ENCODE data around the gene PDIA5. TPM values are rescaled to one million over a fixed set of nuclear protein-coding genes. Genes with fewer than 3 reads are reported as not detected.
"Not testable (repeated sequence)": the region's sequence is repeated elsewhere in the genome, so short reads cannot be mapped to it uniquely, and the experiment has no call there.

PDIA5 gene
- total RNA-seq, 2 donors from 2014 or later, result 8.4 to 19.2 TPM

- Mint-ChIP-seq H3K36me3 (ENCODE audit: low read depth) (peaks cover 28% of the 10 kb centered on the region), H3K4me1 (no peaks in the 10 kb centered on the region), H3K9me3 (no peaks in the 10 kb centered on the region), H3K4me3 (no peak overlapping the region), H3K27ac (peak overlapping the region; percentile 36), H3K27me3 (no peaks in the 10 kb centered on the region)
- ATAC-seq (replicated peaks), result no peak
Measured at GRCh38 chr3:123140550-123140949, 73.7 kb downstream of the PDIA5 start.

DNA sequence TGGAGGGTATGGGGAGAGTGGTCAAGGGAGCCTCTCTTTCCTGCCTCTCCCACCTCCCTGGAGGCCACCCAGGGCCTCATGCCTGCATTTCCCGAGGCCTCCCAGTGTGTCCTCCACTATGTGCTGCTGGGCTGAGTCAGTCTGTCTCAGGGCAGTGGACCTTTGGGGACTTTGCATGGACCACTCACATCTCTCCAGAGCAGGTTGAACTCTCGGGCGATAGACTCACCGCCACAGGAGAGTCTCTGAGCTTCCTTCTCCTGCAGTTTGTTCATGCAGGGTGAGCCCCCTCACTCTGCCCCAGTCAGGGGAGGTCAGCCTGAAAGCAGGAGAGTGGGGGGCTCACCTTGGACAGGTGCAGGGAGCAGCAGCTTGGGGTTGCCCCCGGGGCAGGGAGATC, 74.5 kb downstream of the PDIA5 start:
- ATAC-seq (replicated peaks), result no peak
- Mint-ChIP-seq H3K27me3 (no peaks in the 10 kb centered on the region), H3K27ac (no peak overlapping the region), H3K4me1 (no peaks in the 10 kb centered on the region), H3K4me3 (no peak overlapping the region), H3K36me3 (ENCODE audit: low read depth) (peaks cover 32% of the 10 kb centered on the region), H3K9me3 (no peaks in the 10 kb centered on the region)

GRCh38 chr3:123143669-123144411, 77.0 kb downstream of the PDIA5 start:
- Mint-ChIP-seq H3K27ac (peak overlapping the region; percentile 28), H3K9me3 (no peaks in the 10 kb centered on the region), H3K27me3 (no peaks in the 10 kb centered on the region), H3K4me3 (no peak overlapping the region), H3K36me3 (ENCODE audit: low read depth) (peaks cover 42% of the 10 kb centered on the region), H3K4me1 (no peaks in the 10 kb centered on the region)
- no peak for ATAC-seq (replicated peaks)

DNA sequence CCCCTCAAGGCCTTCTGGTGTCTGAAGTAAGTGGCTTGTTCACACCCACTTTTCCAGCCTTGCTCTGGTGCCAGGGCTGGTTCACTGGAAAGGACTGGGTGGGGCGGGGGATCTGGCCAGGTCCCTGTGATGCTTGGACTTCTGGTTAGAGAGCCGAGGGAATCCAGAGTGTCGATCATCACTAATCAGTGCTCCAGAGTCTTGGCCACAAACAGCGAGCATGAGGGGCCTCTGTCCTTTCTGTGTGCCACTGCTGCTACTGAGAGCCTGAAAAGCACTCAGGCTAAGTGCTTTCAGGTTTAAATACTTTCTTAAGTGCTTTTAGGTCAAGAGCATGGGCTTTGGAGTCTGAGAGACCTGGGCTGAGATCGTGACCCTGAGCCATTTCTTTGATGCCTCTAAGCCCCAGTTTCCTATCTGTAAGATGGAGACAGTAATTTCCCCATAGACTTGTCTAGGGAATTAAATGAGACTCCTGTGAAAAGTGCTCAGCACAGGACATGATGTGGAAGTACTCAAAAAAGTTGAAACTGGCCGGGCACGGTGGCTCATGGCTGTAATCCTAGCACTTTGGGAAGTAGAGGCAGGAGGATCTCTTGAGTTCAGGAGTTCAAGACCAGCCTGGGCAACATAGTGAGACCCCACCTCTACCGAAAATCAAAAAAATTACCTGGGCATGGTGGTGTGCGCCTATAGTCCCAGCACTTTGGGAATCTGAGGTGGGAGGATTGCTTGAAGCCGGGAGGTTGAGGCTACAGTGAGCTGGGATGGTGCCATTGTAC, 81.1 kb downstream of the PDIA5 start:
- Mint-ChIP-seq H3K27ac (no peak overlapping the region), H3K4me3 (no peak overlapping the region), H3K36me3 (ENCODE audit: low read depth) (peaks cover 67% of the 10 kb centered on the region), H3K9me3 (peaks cover 3% of the 10 kb centered on the region), H3K4me1 (no peaks in the 10 kb centered on the region), H3K27me3 (no peaks in the 10 kb centered on the region)
- no peak for ATAC-seq (replicated peaks)

- H3K27ac Mint-ChIP-seq, result peak overlapping the region; percentile 49
Measured at GRCh38 chr3:123148772-123149171, 81.9 kb downstream of the PDIA5 start.

GRCh38 chr3:123149525-123149924, 82.7 kb downstream of the PDIA5 start:
- peak overlapping the region; percentile 49 for H3K27ac Mint-ChIP-seq
- no peak for ATAC-seq (replicated peaks)
- peaks cover 71% of the 10 kb centered on the region for H3K36me3 Mint-ChIP-seq (ENCODE audit: low read depth)
- H3K4me1 Mint-ChIP-seq, result no peaks in the 10 kb centered on the region
- H3K27me3 Mint-ChIP-seq, result no peaks in the 10 kb centered on the region
- peaks cover 3% of the 10 kb centered on the region for H3K9me3 Mint-ChIP-seq
- H3K4me3 Mint-ChIP-seq, result no peak overlapping the region

More at GRCh38 chr3:123148772-123149171, 81.9 kb downstream of the PDIA5 start:
- Mint-ChIP-seq H3K9me3 (peaks cover 3% of the 10 kb centered on the region), H3K4me3 (no peak overlapping the region), H3K4me1 (no peaks in the 10 kb centered on the region), H3K27me3 (no peaks in the 10 kb centered on the region), H3K36me3 (ENCODE audit: low read depth) (peaks cover 71% of the 10 kb centered on the region)
- no peak for ATAC-seq (replicated peaks)

DNA sequence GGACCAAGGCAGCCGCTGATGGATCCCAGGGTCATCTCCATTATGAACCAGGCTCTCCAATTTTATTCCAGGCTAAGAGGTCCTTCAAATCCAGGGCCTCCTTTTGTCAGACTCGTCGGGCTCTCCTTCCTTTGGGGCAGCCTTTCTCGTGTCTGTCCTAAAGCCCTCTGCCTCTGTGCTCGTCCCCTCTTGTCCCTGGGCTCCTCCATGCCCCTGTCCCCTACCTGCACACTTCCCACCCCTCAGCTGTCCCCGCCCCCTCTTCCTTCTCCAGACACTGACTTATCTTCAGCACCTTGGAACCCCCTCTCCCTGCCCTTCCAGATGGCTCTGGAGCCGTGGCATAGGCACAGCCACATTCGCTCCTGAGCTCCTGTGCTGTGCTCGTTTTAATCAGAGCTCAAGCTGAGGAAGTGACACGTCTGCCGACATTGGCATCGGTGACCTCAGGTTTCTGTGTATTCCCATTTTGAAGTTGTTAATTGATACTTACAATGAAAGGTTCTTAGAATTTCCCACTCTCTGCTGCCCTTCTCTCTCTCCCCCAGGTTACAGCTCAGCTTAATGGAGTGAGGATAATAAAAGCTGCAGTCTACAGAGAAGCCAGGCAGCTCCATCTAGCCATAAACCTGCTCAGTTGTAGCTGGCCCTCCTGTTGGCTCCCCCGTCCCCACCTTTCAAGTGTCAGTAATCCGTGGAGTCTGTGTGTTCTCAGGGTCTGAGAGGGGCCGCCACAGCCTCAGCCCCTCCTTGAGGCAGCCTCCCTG, 83.8 kb downstream of the PDIA5 start:
- Mint-ChIP-seq H3K27ac (peak overlapping the region; percentile 56), H3K4me3 (no peak overlapping the region), H3K36me3 (ENCODE audit: low read depth) (peaks cover 70% of the 10 kb centered on the region), H3K27me3 (no peaks in the 10 kb centered on the region), H3K4me1 (no peaks in the 10 kb centered on the region), H3K9me3 (peaks cover 3% of the 10 kb centered on the region)
- no peak for ATAC-seq (replicated peaks)

DNA sequence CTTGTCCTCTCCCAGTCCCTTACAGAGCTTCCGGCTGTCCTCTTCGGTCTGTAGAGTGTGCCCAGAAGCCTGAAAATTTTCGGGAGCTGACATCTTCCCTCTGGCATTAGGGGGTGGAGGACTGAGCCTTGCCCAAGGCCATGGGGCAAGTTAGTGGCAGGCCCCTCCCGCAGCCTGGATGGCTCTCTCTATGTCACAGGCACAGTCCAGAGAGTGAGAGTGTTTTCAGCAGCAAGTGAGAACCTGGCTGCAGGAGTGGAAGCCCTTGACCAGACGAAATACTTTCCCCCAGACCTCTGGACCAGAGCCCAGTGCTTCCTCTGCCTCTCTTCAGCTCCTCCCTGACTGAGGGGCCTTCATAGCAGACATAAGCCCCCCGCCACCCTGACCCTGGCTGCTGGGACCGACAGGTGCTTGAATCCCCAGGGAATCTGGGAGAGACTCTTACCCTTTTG, 84.5 kb downstream of the PDIA5 start:
- no peak for ATAC-seq (replicated peaks)
- peaks cover 3% of the 10 kb centered on the region for H3K9me3 Mint-ChIP-seq
- peaks cover 64% of the 10 kb centered on the region for H3K36me3 Mint-ChIP-seq (ENCODE audit: low read depth)
- H3K27ac Mint-ChIP-seq, result peak overlapping the region; percentile 56
- H3K4me3 Mint-ChIP-seq, result no peak overlapping the region
- no peaks in the 10 kb centered on the region for H3K27me3 Mint-ChIP-seq
- no peaks in the 10 kb centered on the region for H3K4me1 Mint-ChIP-seq

- not testable (repeated sequence) for H3K9me3 Mint-ChIP-seq; H3K4me3 Mint-ChIP-seq; ATAC-seq (replicated peaks); H3K27me3 Mint-ChIP-seq; H3K4me1 Mint-ChIP-seq
- Mint-ChIP-seq H3K36me3 (ENCODE audit: low read depth) (peaks cover 62% of the 10 kb centered on the region), H3K27ac (peak overlapping the region; percentile 56)
Measured at GRCh38 chr3:123151853-123152420, 85.1 kb downstream of the PDIA5 start.

DNA sequence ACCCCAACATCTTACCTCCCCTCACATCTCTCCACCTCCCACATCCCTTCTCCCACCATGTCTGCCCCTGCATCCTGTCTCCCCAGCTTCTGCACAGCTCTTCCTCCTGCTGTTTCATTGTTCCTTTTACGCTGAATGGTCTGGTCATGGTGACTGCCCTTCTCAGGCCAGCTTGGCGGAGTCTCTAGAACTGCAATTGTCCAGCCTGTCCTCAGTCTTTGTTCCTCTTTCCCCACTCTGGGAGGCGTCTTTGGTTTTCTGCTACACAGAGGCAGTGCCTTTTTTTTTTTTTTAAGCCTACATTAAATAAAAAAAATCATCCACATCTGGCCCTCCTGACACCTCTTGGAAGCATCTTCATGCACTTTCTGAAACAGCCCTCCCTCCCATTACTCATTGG, 85.9 kb downstream of the PDIA5 start:
- Mint-ChIP-seq H3K9me3 (peaks cover 3% of the 10 kb centered on the region), H3K4me3 (no peak overlapping the region), H3K27me3 (no peaks in the 10 kb centered on the region), H3K36me3 (ENCODE audit: low read depth) (peaks cover 59% of the 10 kb centered on the region), H3K27ac (no peak overlapping the region), H3K4me1 (no peaks in the 10 kb centered on the region)
- no peak for ATAC-seq (replicated peaks)

GRCh38 chr3:123153125-123154019, 86.5 kb downstream of the PDIA5 start:
- Mint-ChIP-seq H3K9me3 (peaks cover 3% of the 10 kb centered on the region), H3K27ac (no peak overlapping the region), H3K4me3 (no peak overlapping the region), H3K4me1 (peaks cover 4% of the 10 kb centered on the region), H3K27me3 (no peaks in the 10 kb centered on the region), H3K36me3 (ENCODE audit: low read depth) (peaks cover 60% of the 10 kb centered on the region)
- no peak for ATAC-seq (replicated peaks)

DNA sequence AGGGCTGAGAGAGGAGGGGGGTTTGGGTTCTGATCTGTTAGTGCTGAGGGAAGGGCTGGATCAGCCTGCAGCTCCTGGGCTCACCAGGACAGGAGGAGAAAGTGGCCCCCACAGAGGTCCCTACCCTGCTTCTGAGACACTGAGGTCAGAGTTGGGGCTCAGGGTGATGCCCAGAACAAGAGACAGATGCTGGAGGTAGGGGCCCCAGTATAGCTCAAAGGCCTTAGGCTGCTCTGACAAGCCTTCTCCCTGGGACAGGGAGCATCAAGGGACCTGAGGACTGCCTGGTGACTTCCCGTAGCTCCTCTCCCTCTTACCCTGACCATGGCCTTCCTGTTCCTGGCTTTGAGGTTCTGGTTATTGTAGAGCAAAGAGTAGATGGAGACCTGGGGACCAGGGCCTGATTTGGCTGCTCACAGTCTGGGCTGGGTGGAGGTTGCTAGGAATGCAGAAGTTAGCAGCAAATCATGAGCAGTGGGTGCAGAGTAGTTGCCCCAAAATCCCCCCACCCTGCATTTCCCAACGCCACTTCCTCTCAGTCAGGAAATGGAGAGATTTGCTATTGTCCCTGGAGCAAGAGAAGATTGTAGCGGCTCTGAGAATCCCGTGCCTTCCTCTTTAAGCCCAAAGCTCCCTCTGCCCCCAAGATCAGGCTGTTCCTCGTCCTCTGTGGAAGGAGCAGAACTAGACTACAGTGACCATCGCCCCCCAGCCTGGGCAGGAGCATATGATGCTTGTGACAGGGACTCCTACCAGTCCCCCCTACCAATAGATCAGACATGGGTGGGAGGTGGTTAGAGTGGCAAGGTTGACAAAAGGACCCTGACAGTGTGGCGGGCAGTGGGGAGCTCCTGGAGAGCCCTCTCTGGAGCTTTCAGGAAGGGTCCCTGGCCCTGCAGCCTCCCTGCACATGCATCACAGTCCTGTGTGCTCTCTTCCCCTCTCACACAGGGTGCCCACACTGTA, 87.5 kb downstream of the PDIA5 start:
- peaks cover 60% of the 10 kb centered on the region for H3K36me3 Mint-ChIP-seq (ENCODE audit: low read depth)
- peaks cover 5% of the 10 kb centered on the region for H3K4me1 Mint-ChIP-seq
- no peak overlapping the region for H3K27ac Mint-ChIP-seq
- peaks cover 3% of the 10 kb centered on the region for H3K9me3 Mint-ChIP-seq
- no peaks in the 10 kb centered on the region for H3K27me3 Mint-ChIP-seq
- ATAC-seq (replicated peaks), result no peak
- H3K4me3 Mint-ChIP-seq, result no peak overlapping the region
